GM23248 (cell line): Measurements from ENCODE around the gene LRRC72. TPM values are rescaled to one million over a fixed set of nuclear protein-coding genes. Genes with fewer than 3 reads are reported as not detected.

Experiments
- DNase-seq: peaks from one replicate; pipeline ENCODE4 v3.0.0-alpha.2; 2015
- H2AFZ ChIP-seq: fragments of 200-600 bp; sonication (generic); 2 replicates; pipeline ENCODE4 v1.6.1; 2016; ENCODE audit warnings: antibody characterized with exemption
- H3F3A ChIP-seq: fragments of 200-600 bp; sonication (generic); 2 replicates; pipeline ENCODE4 v1.6.1; 2016; ENCODE audit warnings: mild to moderate bottlenecking, antibody characterized with exemption, mixed run types; ENCODE audit not compliant: insufficient read depth
- H3K27ac ChIP-seq: fragments of 200-600 bp; sonication (generic); 2 replicates; pipeline ENCODE4 v1.5.1; 2016; ENCODE audit warnings: mild to moderate bottlenecking
- H3K27me3 ChIP-seq: fragments of 200-600 bp; sonication (generic); replicated peaks from 2 replicates; pipeline ENCODE4 v1.6.1; 2016; ENCODE audit warnings: mild to moderate bottlenecking; ENCODE audit not compliant: insufficient read depth
- H3K36me3 ChIP-seq: fragments of 200-600 bp; sonication (generic); 2 replicates; pipeline ENCODE4 v1.6.1; 2016; ENCODE audit warnings: low read depth, mild to moderate bottlenecking
- H3K4me1 ChIP-seq: fragments of 200-600 bp; sonication (generic); 2 replicates; pipeline ENCODE4 v1.6.1; 2016; ENCODE audit warnings: mild to moderate bottlenecking; ENCODE audit not compliant: insufficient read depth
- H3K4me2 ChIP-seq: fragments of 200-600 bp; sonication (generic); one replicate; pipeline ENCODE4 v1.6.1; 2016; ENCODE audit warnings: mild to moderate bottlenecking; ENCODE audit not compliant: unreplicated experiment
- H3K4me3 ChIP-seq: fragments of 200-600 bp; sonication (generic); 2 replicates; pipeline ENCODE4 v1.5.1; 2016; ENCODE audit warnings: mild to moderate bottlenecking
- H3K79me2 ChIP-seq: fragments of 200-600 bp; sonication (generic); 2 replicates; pipeline ENCODE4 v1.6.1; 2016; ENCODE audit warnings: mild to moderate bottlenecking; ENCODE audit not compliant: insufficient read depth
- H3K9ac ChIP-seq: fragments of 200-600 bp; sonication (generic); 2 replicates; pipeline ENCODE4 v1.6.1; 2016; ENCODE audit warnings: mild to moderate bottlenecking
- H3K9me2 ChIP-seq: fragments of 200-600 bp; sonication (generic); 2 replicates; pipeline ENCODE4 v1.6.1; 2016; ENCODE audit warnings: mixed run types, mild to moderate bottlenecking, moderate library complexity; ENCODE audit not compliant: insufficient read depth
- H3K9me3 ChIP-seq: fragments of 200-600 bp; sonication (generic); one replicate; pipeline ENCODE4 v1.6.1; 2017; ENCODE audit warnings: low read depth
- H4K20me1 ChIP-seq: fragments of 200-600 bp; sonication (generic); 2 replicates; pipeline ENCODE4 v1.6.0; 2016; ENCODE audit not compliant: insufficient read depth
- EZH2 ChIP-seq: fragments of 200-600 bp; sonication (generic); IDR thresholded peaks from 2 replicates; pipeline ENCODE4 v1.6.1; 2018; ENCODE audit warnings: antibody characterized with exemption, mild to moderate bottlenecking; ENCODE audit not compliant: insufficient read depth, poor library complexity, severe bottlenecking
- EZH2phosphoT487 ChIP-seq: fragments of 200-600 bp; sonication (generic); IDR thresholded peaks from 2 replicates; pipeline ENCODE4 v1.6.1; 2018; ENCODE audit warnings: antibody characterized with exemption, moderate library complexity, mild to moderate bottlenecking, low read depth; ENCODE audit not compliant: insufficient read depth
- WGBS, 2 experiments: methylation state at CpG; one replicate each; pipeline ENCODE4 v1.1.6; 2015 to 2017; ENCODE audit warnings: low lambda C conversion rate in 2 of 2, low coverage in 1 of 2; ENCODE audit errors: missing lambda C conversion rate in 2 of 2; 5-methylcytosine and 5-hydroxymethylcytosine counted together
- in situ Hi-C: fragments of 300-500 bp; cut with MboI; formaldehyde crosslinking; loops from 2 replicates; pipeline ENCODE4 v1.15.0; 2020
- polyA plus RNA-seq: library from polyadenylated mRNA; unstranded; fragments of >200 nt; fragmentation: Nextera tagmentation; extraction: Ambion mirVana; gene quantifications from 2 replicates; pipeline ENCODE4 v1.2.1, GENCODE V29; 2016
- total RNA-seq: library from RNA; depleted of rRNA; stranded (reverse); fragments of >200 nt; shearing (Covaris generic); gene quantifications from 2 replicates; pipeline ENCODE4 v1.2.3, GENCODE V29; 2014

Gene LRRC72
- total and polyA plus RNA-seq, 2 experiments from 2014 or later: not detected

- no peak overlapping the region for H3K27ac ChIP-seq
- WGBS, 2 experiments: 41 to 50% methylated on average over 4 of the region's 4 CpGs
- H3K9me3 ChIP-seq: no peaks in the 10 kb centered on the region
- H3K27me3 ChIP-seq: no peaks in the 10 kb centered on the region
- no peaks in the 10 kb centered on the region for H3K9me2 ChIP-seq
- H3K4me3 ChIP-seq: no peak overlapping the region
- no peaks in the 10 kb centered on the region for H4K20me1 ChIP-seq
- H3K9ac ChIP-seq: no peak overlapping the region
- TF ChIP-seq EZH2 (no peak), EZH2phosphoT487 (no peak)
- H3F3A ChIP-seq: no peaks in the 10 kb centered on the region
- 0 out of 2 replicates have a peak, but pooled peaks cover 4% of the 10 kb centered on the region for H3K4me1 ChIP-seq
- no peak overlapping the region for H2AFZ ChIP-seq
- no peak for DNase-seq
- no peaks in the 10 kb centered on the region for H3K79me2 ChIP-seq
- in situ Hi-C loops: no loop called here
- peaks cover 26% of the 10 kb centered on the region; the same call in 1 of the 2 replicates for H3K36me3 ChIP-seq
- no peak overlapping the region for H3K4me2 ChIP-seq
These were observed 71.4 kb downstream of the LRRC72 start for GRCh38 chr7:16598015-16598414.

GRCh38 chr7:16599860-16600259 is 73.2 kb downstream of the LRRC72 start:
- Histone ChIP-seq H3K36me3 (peaks cover 32% of the 10 kb centered on the region), H3K9ac (no peak overlapping the region), H3K9me3 (no peaks in the 10 kb centered on the region), H3K27me3 (no peaks in the 10 kb centered on the region), H3K9me2 (no peaks in the 10 kb centered on the region), H3K79me2 (no peaks in the 10 kb centered on the region), H3K4me1 (0 out of 2 replicates have a peak, but pooled peaks cover 4% of the 10 kb centered on the region), H3K4me2 (no peak overlapping the region), H2AFZ (no peak overlapping the region), H3F3A (no peaks in the 10 kb centered on the region), H3K27ac (no peak overlapping the region), H3K4me3 (no peak overlapping the region), H4K20me1 (no peaks in the 10 kb centered on the region)
- 95 to 97% methylated on average over 7 of the region's 7 CpGs for WGBS, 2 experiments
- DNase-seq: no peak
- in situ Hi-C loops: no loop called here
- TF ChIP-seq EZH2 (no peak), EZH2phosphoT487 (no peak)

GRCh38 chr7:16603633-16604032 is 77.0 kb downstream of the LRRC72 start:
- Histone ChIP-seq H3F3A (no peaks in the 10 kb centered on the region), H3K36me3 (peaks cover 42% of the 10 kb centered on the region)
- DNase-seq: no peak

GRCh38 chr7:16604054-16604453 is 77.4 kb downstream of the LRRC72 start:
- peak; percentile 20 for DNase-seq
- WGBS, 2 experiments: 89 to 92% methylated on average over 3 of the region's 3 CpGs

More at GRCh38 chr7:16603633-16604032, 77.0 kb downstream of the LRRC72 start:
- Histone ChIP-seq H3K79me2 (no peaks in the 10 kb centered on the region), H3K9me2 (no peaks in the 10 kb centered on the region), H2AFZ (no peak overlapping the region), H3K4me1 (0 out of 2 replicates have a peak, but pooled peaks cover 4% of the 10 kb centered on the region), H3K27me3 (no peaks in the 10 kb centered on the region), H3K4me2 (no peak overlapping the region), H3K9me3 (no peaks in the 10 kb centered on the region), H3K27ac (no peak overlapping the region), H3K4me3 (no peak overlapping the region), H3K9ac (no peak overlapping the region), H4K20me1 (no peaks in the 10 kb centered on the region)
- no peak for TF ChIP-seq EZH2phosphoT487
- TF ChIP-seq EZH2: no peak
- in situ Hi-C loops: no loop called here

GRCh38 chr7:16606704-16607103 is 80.1 kb downstream of the LRRC72 start:
- no peaks in the 10 kb centered on the region for H3F3A ChIP-seq
- H3K27me3 ChIP-seq: no peaks in the 10 kb centered on the region
- no peaks in the 10 kb centered on the region for H3K9me3 ChIP-seq
- 89 to 90% methylated on average over 3 of the region's 3 CpGs for WGBS, 2 experiments
- no peak for DNase-seq
- H3K36me3 ChIP-seq: peaks cover 30% of the 10 kb centered on the region
- no peak overlapping the region for H3K4me3 ChIP-seq
- in situ Hi-C loops: no loop called here
- H3K9ac ChIP-seq: no peak overlapping the region
- H2AFZ ChIP-seq: no peak overlapping the region
- no peak overlapping the region for H3K4me2 ChIP-seq
- H3K79me2 ChIP-seq: no peaks in the 10 kb centered on the region
- no peak for TF ChIP-seq EZH2
- no peak for TF ChIP-seq EZH2phosphoT487
- H3K9me2 ChIP-seq: no peaks in the 10 kb centered on the region
- no peak overlapping the region for H3K27ac ChIP-seq
- no peaks in the 10 kb centered on the region for H4K20me1 ChIP-seq
- 0 out of 2 replicates have a peak, but pooled peaks cover 3% of the 10 kb centered on the region for H3K4me1 ChIP-seq

More at GRCh38 chr7:16604054-16604453, 77.4 kb downstream of the LRRC72 start:
- H3K4me3 ChIP-seq: no peak overlapping the region
- in situ Hi-C loops: no loop called here
- H3K36me3 ChIP-seq: peaks cover 43% of the 10 kb centered on the region
- no peaks in the 10 kb centered on the region for H3K79me2 ChIP-seq
- no peaks in the 10 kb centered on the region for H4K20me1 ChIP-seq
- no peaks in the 10 kb centered on the region for H3K9me3 ChIP-seq
- no peak overlapping the region for H3K27ac ChIP-seq
- no peak overlapping the region for H2AFZ ChIP-seq
- TF ChIP-seq EZH2: no peak
- TF ChIP-seq EZH2phosphoT487: no peak
- H3K9ac ChIP-seq: no peak overlapping the region
- H3K27me3 ChIP-seq: no peaks in the 10 kb centered on the region
- no peaks in the 10 kb centered on the region for H3K9me2 ChIP-seq
- no peak overlapping the region for H3K4me2 ChIP-seq
- 0 out of 2 replicates have a peak, but pooled peaks cover 4% of the 10 kb centered on the region for H3K4me1 ChIP-seq
- no peaks in the 10 kb centered on the region for H3F3A ChIP-seq
